Cardiac fibroblast (primary cell): Measurements from ENCODE around the gene TSC22D4.
"Not testable (repeated sequence)": the region's sequence is repeated elsewhere in the genome, so short reads cannot be mapped to it uniquely, and the experiment has no call there.

ENCODE experiments used
- DNase-seq, 2 donors: peaks; one replicate each; pipeline versions ENCODE4 v3.0.0 to v3.0.0-alpha.2; 2010; ENCODE audit warnings: low read depth in 2 of 2
- H3K4me3 ChIP-seq, 2 donors: replicated peaks in 1 of 2; 1 replicate in 1 of 2; 2 replicates in 1 of 2; pipeline ENCODE4 v1.5.1; 2011; ENCODE audit warnings: low read depth in 2 of 2, low read length in 2 of 2, mild to moderate bottlenecking in 2 of 2, moderate library complexity in 1 of 2
- TF ChIP-seq, protein P1 (sequence below): IDR thresholded peaks from one replicate; pipeline ENCODE4 v1.5.1; 2011; ENCODE audit warnings: low read depth, mild to moderate bottlenecking, low read length, inconsistent platforms

Gene TSC22D4

DNA sequence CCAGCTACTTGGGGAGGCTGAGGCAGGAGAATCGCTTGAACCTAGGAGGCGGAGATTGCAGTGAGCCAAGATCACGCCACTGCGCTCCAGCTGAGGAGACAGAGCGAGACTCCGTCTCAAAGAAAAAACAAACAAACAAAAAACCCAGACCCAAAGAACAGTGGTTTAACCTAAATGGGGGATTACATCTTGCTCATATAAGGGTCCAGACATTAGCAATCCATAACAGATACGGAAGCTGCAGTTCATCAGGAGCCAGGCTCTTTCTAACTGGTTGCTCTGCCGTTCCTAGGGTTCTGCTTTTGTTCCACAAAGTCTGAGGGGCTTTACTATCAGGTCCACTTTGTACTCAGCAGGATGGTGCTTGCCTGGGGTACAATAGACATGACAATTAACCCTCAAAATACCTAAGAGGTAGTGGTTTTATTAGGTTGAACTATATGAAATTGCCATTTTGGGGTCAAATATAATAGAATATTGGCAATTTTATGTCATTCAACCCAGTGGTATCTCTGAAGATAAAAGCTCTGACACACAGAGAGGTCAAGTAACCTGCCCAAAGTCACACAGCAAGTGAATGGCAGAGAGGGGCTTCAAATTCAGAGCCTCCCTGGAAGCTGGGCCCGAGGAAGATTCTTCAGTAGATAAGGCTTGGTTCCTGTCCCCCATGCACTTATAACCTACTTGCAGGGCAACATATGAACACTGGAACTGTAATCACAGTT, 26.0 kb upstream of the TSC22D4 start:
- no peak overlapping the region for H3K4me3 ChIP-seq
- TF ChIP-seq, protein P1, sequence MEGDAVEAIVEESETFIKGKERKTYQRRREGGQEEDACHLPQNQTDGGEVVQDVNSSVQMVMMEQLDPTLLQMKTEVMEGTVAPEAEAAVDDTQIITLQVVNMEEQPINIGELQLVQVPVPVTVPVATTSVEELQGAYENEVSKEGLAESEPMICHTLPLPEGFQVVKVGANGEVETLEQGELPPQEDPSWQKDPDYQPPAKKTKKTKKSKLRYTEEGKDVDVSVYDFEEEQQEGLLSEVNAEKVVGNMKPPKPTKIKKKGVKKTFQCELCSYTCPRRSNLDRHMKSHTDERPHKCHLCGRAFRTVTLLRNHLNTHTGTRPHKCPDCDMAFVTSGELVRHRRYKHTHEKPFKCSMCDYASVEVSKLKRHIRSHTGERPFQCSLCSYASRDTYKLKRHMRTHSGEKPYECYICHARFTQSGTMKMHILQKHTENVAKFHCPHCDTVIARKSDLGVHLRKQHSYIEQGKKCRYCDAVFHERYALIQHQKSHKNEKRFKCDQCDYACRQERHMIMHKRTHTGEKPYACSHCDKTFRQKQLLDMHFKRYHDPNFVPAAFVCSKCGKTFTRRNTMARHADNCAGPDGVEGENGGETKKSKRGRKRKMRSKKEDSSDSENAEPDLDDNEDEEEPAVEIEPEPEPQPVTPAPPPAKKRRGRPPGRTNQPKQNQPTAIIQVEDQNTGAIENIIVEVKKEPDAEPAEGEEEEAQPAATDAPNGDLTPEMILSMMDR = no peak
- no peak for DNase-seq

DNA sequence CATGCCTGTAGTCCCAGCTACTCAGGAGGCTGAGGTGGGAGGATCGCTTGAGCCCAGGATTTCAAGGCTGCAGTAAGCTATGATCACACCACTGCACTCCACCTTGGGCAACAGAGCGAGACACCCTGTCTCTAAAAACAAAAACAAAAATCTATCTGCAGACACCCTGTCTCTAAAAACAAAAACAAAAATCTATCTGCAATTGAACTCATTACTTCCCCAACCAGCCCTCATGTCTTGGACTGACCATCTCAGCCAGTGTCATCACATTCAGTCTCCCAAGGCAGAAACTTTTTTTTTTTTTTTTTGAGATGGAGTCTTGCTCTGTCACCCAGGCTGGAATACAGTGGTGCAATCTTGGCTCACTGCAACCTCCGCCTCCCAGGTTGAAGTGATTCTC, 25.0 kb upstream of the TSC22D4 start:
- not testable (repeated sequence) for H3K4me3 ChIP-seq
- DNase-seq = peak in 1 of 2 donors; percentile 25

DNA sequence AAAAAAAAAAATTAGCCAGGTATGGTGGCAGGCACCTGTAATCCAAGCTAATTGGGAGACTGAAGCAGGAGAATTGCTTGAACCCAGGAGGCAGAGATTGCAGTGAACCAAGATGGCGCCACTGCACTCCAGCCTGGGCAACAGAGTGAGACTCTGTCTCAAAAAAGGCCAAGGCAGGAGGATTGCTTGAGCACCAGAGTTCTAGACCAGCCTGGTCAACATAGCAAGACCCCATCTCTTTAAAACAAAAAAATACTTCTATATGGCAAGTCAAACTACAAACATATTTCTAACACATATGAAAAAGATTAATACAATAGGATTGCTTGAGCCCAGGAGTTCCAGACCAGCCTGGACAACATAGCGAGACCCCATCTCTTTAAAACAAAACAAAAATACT, 21.7 kb upstream of the TSC22D4 start:
- not testable (repeated sequence) for H3K4me3 ChIP-seq

DNA sequence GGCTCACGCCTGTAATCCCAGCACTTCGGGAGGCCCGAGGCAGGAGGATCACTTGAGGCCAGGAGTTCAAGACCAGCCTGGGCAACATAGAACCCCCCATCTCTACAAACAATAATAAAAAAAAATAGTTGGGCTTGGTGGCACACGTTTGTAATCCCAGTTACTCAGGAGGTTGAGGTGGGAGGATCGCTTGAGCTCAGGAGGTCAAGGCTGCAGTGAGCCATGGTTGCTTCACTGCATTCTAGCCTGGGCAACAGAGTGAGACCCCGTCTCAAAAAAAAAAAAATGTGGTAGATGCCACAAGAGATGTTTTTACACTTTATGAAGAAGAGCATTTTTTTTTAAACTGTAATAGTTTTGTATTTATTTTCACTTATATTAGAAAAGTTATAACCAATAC, 17.5 kb upstream of the TSC22D4 start:
- no peak overlapping the region for H3K4me3 ChIP-seq
- no peak for DNase-seq
- TF ChIP-seq, protein P1 = no peak

More for the DNA sequence above, 21.7 kb upstream of the TSC22D4 start:
- DNase-seq = not testable (repeated sequence)

DNA sequence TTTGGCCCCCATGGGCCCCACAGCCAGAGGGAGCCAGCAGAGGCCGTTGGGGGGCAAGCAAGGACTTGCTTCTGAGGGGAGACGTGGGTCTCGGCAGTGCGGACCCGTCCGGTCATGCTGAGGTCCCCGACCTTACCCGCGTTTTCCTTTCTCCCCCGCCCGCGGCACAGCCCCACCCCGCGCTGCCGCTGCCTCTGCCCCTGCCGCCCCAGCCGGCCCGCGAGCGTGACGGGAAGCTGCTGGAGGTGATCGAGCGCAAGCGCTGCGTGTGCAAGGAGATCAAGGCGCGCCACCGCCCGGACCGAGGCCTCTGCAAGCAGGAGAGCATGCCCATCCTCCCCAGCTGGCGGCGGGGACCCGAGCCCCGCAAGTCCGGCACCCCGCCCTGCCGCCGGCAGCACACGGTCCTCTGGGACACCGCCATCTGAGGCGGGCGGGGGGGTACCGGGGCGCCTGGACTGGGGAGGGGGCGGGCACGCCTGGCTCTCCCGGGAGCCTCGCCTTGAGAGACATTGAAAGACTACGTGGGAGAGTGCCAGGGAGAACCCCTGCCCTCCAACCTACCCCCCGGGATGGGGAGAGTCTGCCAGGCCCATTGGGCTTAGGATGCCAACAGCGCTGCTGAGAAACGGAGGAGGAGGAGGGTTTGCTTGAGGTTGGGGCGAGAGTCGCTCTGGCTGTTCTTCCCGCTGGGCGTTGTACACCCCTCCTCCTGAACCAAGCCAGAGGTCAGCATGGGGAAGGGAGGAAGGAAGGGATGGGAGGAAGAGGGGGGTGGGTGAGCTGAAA, 14.7 kb upstream of the TSC22D4 start:
- DNase-seq = peak in 1 of 2 donors; percentile 24
- TF ChIP-seq, protein P1 = no peak
- H3K4me3 ChIP-seq = peak overlapping the region in 1 of 2 donors; percentile 30

DNA sequence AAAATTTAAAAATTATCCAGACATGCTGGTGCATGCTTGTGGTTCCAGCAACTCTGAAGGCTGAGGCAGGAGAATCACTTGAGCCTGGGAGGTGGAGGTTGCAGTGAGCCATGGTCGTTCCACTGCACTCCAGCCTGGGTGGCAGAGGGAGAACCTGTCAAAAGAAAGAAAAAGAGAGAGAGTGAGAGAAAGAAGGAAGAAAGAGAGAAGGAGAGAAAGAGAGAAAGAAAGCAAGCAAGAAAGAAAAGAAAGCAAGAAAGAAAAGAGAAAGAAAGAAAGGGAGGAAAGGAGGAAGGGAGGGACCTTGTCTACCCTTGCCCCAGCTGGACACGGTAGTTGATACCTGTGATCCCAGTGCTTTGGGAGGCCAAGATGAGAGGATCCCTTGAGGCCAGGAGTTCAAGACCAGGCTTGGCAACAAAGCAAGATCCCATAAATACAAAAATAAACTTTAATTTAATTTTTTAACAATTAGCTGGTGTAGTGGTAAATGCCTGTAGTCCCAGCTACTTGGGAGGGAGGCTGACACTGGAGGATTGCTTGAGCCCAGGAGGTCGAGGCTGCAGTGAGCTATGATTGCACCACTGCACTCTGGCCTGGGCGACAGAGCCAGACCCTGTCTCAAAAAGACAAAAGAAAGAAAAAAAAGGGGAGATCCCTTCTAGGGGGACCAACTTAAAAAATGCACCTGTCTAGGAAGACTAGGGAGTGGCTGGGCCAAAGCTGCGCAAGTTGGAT, 13.9 kb upstream of the TSC22D4 start:
- TF ChIP-seq, protein P1 = no peak
- DNase-seq = no peak
- H3K4me3 ChIP-seq = peak overlapping the region in 1 of 2 donors; percentile 30

DNA sequence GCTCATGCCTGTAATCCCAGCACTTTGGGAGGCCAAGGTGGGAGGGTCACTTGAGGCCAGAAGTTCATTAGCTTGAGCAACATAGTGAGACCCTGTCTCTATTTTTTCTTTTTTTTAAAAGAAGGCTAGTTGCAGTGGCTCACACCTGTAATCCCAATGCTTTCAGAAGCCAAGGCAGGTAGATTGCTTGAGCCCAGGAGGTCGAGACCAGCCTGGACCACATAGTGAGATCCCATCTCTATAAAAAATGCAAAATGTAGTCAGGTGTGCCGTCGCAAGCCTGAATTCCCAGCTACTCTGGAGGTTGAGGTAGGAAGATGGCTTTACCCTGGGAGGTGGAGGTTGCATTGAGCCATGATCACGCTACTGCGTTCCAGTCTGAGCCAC, 12.2 kb upstream of the TSC22D4 start:
- no peak overlapping the region for H3K4me3 ChIP-seq
- TF ChIP-seq, protein P1 = no peak
- DNase-seq = no peak
